LNCaP clone FGC (cell line): ENCODE results near the gene ADARB2.

Experiments
- DNase-seq: peaks from one replicate; pipeline ENCODE4 v3.0.0-alpha.2; 2011; ENCODE audit warnings: low read depth
- H3K4me3 ChIP-seq: 2 replicates; pipeline ENCODE4 v1.5.1; 2011; ENCODE audit warnings: mild to moderate bottlenecking, low read depth, low read length, control low read depth
- CTCF ChIP-seq: IDR thresholded peaks from 2 replicates; pipeline ENCODE4 v1.5.1; 2012; ENCODE audit warnings: mild to moderate bottlenecking; ENCODE audit not compliant: control insufficient read depth, insufficient read depth; ENCODE audit errors: extremely low read depth

Gene ADARB2

DNA sequence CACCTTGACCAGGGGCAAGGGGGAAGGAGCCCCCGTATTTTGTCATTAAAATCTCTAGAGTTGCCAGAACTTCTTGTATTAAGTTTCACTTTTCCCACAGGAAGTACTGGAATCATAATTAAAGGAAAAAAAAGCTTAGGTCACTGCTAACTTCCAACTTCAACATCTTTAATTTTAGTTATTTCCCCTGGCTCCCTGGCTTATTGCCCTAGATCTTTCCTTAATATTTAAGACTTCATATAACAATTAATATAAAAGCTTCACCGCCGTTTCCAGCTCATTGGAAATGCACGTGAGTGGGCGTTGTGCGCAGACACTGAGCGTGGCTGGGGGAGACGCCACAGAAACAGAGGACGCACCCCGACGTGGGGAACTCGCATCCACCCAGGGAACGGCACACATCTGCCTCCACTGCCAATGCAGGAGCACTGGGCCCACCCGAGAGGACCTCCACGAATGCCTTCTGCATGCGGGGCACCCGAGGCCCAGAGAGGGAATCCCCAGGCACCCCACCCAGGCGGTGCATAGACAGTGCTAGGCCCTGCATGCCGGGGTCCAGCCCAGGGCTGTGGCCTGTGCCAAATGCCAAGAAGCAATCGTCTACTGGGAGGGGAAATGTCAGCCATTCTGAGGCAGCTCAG is 72.2 kb downstream of the ADARB2 start:
- no peak for DNase-seq
- no peak for TF ChIP-seq CTCF
- no peak overlapping the region for H3K4me3 ChIP-seq

- H3K4me3 ChIP-seq = no peak overlapping the region
- no peak for DNase-seq
- no peak for TF ChIP-seq CTCF
These were observed 72.9 kb downstream of the ADARB2 start for GRCh38 chr10:1664333-1664964.

DNA sequence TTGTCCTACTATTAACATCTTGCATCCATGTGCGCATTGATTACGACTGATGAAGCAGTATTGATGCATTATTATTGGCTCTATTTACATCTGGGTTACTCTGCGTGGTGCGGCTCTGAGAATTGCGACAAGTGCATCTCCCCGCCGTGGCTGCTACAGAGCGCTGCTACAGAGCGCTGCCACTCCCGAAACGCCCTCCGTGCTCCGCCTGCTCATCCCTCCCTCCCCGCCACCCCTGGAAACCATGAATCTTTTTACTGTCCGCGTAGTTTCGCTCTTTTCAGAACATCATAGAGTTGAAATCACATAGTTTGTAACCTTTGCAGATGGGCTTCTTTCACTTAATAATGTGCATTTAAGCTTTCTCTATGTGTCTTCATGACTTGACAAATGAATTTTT is 74.1 kb downstream of the ADARB2 start:
- no peak for TF ChIP-seq CTCF

DNA sequence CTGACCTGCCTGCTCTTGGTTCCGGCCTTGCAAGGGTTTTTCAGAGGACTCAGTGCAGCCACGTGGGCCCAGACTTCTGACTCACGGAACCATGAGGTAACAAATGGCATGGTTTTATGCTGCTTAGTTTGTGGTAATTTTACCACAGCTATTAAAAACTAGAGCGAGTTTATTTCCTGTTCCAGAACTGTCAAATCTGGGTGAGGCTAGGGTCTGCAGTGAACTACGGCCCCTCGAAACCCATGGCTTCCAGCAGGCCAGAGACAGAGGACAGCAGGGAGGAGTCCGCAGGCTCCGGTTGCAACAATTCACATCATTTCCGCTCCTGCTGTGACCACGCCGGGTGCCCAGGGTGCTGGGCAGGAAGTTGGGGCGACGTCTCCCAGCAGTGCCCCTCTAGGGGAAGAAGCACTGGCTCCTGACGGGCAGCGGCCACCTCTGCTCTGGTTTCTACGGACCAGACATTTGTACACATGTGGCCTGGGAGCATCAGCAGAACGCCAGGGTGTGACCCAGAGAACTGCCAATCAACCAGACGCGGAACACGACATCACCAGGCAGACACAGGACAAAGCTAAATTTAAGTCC is 74.8 kb downstream of the ADARB2 start:
- no peak for DNase-seq
- TF ChIP-seq CTCF = no peak
- no peak overlapping the region for H3K4me3 ChIP-seq

More for the DNA sequence above, 74.1 kb downstream of the ADARB2 start:
- H3K4me3 ChIP-seq = no peak overlapping the region
- no peak for DNase-seq

DNA sequence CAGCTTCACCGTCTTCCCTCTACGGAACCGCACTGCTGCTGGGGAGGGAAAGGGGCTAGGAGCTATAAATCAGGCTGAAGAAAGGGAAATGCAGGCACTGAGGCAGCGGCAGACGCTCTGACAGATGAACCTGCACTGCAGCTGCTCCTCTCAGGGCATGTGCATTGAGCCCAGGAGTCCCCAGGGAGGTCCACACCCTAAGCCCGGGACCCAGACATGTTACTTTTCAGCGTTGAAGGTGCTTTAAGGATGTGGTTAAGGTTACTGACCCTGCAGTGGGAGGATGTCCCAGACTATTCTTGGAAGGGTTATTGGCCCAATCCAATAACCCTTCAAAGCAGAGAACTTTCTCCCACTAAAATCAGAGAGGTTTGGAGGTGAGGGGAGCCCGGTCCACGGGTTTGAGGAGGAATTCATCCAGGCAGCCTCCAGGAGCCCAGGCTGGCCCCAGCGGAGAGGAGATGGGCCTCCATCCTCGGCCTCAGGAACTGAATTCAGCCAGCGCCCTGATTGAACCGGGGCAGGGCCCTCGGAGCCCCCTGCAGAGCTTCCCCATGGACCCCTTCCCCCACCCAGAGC is 75.4 kb downstream of the ADARB2 start:
- DNase-seq = no peak

GRCh38 chr10:1661416-1661815 is 75.9 kb downstream of the ADARB2 start:
- no peak for TF ChIP-seq CTCF
- H3K4me3 ChIP-seq = no peak overlapping the region
- no peak for DNase-seq

More for the DNA sequence above, 75.4 kb downstream of the ADARB2 start:
- TF ChIP-seq CTCF = no peak
- no peak overlapping the region for H3K4me3 ChIP-seq
